ENCODE measurements around the gene ING3.
"Not testable (repeated sequence)": the region's sequence is repeated elsewhere in the genome, so short reads cannot be mapped to it uniquely, and the experiment has no call there.

Gene ING3

DNA sequence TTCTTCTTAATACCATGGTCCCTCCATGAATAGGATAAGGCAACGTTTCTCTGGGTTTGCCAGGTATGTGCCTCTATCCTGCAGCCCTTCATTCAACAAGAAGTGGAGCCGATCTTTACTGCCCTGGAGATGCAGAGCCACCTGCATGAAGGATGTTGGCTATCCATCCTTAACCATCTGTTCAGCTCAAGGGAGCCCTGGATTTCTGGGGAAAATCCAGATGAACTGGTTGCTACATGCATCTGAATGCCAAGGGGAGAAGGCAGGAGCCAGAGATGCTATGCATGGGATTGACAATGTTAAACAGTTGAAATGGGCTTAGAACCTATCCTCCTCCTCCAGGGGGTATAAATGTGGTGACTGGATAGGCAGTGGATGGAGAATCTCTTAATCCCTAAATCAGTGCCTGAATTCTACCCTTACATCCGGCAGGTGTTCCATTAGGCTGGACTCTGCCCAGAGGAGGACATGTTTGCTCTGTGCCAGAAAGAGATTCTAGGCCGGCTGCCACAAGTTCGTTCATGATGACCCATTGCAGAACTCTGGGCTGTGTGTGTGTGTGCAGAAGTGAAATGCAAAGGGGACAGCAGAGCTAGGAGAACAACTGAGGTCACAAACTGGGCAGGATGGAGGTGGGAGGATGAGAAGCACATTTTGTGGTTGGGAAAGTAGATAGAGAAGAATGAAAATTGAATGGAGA, 53.6 kb downstream of the ING3 start:
- no peak for DNase-seq

DNA sequence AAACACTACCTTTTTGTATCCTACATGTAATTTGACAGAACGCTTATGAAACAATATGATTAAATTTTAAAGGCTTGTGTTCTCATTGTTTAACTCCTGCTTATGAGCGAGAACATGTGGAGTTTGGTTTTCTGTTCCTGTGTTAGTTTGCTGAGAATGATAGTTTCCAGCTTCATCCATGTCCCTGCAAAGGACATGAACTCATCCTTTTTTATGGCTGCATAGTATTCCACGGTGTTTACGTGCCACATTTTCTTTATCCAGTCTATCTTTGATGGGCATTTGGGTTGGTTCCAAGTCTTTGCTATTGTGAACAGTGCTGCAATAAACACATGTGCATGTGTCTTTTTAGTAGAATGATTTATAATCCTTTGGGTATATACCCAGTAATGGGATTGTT, 54.5 kb downstream of the ING3 start:
- DNase-seq: not testable (repeated sequence)

DNA sequence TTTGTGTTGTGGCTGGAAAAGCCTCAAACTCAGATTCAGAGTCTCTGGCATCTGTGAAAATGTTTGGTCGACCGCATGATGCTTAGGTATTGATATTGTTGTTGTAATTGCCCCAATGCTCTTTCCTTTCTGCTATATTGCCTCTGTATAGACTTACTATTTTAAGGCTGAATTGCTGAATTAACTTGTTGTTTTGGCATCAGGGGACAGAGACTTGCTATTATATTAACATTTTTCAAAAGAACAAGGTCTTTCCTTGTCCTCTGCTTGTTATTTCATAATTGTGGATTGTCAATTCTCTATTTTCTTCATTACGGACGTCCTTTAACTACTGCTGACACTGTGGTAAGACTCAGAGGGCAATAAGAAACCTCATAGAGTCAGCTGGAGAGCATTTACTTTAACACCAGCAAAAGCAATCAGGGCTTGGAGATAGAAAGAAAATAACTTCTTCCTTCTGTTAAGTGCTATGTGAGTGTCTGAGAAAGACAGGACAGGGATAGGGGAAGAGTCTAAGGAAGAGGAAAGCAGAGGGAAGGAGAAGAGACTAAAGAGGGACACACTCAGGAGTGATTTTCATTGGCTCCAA, 55.5 kb downstream of the ING3 start:
- DNase-seq: no peak

DNA sequence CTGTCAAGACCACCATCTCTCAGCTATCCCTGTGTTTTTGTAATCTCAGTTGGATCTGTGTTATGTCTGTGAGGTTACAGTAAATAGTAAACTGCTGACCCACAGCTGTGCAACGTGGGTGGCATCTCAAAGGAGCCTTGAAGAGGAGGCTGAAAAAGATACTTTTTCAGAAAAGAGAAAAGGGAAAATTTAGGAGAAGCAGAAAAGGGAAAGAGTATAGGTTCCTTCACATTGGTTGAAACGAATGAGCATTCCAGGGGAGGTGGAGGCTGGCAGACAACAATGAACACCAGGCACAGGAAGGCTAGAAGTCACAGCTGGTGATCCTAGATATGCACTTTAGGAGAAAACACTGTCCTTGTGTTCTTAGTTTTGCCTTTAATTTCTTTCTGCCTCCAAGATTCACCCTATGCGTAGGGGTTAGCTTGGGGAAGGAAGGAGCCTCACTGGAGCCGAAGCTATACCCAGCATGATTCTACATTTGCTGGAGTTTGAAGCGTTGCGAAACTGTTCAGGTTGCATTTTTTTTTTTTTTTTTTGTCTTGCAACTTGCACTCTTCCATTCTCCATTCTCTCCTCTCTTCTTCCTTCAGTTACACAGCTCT, 56.2 kb downstream of the ING3 start:
- DNase-seq: peak; percentile 5

DNA sequence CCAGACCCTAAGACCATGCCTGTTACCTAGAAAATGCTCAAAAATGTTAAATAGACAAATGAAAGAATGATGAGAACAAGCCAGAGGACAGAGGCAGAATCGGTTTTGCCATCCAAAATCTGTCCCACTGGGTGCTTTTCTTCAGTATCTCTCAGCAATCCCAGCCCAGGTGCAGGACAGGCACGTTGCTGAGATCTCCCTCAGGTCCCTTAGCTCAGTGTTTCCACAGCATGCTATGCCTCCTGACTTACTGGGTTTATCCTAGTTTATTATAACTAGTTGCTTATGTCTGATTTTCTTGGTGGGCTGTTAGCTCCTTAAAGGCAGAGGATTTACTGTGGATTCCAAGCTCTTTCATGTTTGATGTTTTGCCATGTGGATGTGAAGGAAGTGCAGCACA, 58.2 kb downstream of the ING3 start:
- no peak for DNase-seq

DNA sequence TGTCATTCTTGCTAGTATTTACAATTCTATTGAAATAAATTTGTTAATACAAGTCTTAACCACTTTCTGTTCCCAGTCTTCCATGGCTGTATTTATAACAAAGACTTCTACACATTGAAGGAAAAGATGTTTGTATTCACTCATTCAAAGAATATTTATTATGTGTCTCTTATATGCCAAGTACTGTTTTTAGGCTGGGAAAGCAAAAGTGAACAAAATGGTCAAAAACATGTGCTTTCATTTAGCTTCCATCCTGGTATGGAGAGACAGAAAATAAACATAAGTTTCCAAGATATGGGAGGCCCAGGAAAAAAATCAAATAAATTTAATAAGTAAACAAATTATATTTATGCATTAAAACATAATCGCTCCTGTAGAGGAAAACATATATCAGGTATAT, 60.8 kb downstream of the ING3 start:
- no peak for DNase-seq

DNA sequence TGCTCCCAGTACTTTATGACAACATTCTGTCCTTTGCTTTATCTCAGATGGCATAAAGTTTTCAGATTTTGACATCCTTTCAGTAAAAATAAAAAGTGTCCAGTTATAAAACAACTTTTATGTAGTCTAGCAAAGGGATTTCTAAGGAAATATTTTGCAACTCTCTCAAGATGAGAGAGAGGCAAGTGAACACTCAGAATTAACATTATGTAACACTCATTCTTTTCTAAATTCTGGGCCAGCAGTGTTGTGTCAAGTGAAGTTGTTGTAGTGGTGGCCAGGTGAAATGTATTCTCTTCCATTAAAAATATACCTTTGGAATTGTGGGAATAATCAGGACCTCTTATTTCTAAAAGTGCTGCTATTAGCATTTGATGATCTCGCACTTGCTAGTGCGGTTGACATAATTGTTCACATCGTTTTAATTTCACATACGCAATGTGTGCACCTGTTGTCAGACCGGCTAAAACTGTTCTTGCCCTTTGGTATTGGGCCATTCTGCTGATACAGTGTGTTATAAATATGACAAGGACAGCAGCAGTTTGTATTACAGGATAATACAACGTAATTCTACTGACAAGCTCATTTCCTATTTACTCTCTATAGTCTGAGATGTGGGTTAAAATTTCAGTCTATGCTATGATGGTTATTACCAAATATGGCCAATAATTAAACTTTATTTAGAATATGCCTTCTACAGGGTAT, 61.7 kb downstream of the ING3 start:
- DNase-seq: no peak

DNA sequence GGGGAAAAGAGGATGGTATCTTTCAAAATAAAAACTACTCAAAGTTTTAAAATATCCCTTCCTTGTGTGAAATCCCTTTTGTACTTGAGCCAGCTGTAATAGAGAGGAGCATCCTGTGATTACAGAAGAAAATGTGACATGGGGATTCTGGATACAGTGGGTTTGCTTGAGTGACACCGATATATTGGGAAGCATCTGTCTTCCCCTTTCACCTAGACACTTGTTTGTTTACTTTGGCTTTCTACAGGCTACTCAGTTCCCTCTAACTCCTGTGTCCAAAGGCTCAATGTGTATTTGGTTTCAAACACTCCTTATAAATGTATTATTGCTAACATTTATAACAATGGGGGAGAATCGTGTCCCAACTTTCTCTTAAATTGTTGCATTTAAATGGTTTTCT, 62.3 kb downstream of the ING3 start:
- no peak for DNase-seq

DNA sequence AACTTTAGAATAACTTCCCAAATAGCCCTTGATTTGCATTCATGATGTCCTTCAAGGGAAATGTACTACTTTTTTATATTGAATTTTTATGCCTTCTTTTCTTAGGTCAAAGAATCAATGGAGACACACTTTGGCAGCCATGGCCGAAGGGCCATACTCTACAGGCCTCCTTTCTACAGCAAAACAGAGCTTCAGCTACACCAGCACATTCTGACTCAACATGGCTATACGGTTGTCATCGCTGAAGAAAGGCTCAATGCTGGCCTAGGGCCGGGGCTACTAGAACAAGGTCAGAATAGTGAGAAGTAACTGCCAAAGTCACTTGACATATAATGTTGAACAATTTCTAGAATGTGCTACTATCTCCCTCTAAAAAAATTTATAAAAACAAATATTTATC, 65.0 kb downstream of the ING3 start:
- no peak for DNase-seq

DNA sequence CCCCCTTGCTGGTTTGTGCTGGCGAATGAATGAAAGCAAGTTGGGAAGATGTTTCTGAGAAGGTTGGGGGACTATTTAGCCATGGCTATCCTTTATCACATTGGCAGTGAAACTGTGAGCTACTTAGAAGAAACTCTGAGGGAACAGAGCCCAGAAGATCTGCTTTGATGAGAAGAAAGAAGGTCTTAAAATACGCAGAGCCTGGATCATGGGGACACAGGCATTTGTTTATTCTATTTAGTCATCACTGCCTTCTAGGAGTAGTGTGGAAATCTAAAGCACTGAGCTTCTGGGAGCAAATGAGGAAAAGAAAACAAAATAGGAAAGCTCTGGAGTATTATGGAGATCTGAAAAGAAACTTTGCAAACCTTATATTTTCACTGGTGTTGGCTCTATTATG, 66.4 kb downstream of the ING3 start:
- DNase-seq: no peak

DNA sequence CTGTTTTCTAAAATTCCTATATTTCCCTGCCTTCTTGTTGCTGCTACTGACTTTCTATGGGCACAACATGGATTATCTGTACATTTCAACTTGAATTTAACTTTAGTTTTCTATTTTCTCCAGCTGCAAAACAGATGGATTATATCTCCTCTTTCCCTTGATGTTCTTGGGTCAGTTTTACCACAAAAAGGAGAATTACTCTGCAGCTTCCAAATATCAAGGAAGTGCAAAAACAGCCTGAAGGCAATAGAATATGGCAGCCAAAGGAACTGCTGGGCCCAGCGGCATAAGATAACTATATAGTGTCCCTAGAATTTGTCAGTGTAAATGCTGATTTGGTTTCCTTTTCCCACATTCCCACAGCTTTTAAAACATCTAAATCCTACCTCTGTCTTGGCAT, 67.0 kb downstream of the ING3 start:
- no peak for DNase-seq

DNA sequence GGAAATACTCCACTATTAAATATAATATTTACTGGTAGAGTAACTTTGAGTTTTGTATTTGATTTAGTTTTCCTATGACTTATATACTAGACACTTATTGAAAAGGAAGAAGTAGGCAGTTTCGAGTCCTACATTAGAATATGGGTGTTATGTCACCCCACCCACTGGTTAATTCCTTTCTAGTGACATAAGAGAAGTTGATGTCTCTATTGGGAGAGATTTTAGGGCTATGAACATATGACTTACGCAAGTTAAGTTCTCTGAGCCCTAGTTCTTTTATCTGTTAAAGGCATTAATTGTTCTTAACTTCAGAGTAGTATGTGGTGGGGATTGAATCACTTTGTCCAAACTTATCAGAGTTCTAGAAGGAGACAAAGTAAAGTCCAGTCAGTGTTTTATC, 68.4 kb downstream of the ING3 start:
- DNase-seq: peak; percentile 91

DNA sequence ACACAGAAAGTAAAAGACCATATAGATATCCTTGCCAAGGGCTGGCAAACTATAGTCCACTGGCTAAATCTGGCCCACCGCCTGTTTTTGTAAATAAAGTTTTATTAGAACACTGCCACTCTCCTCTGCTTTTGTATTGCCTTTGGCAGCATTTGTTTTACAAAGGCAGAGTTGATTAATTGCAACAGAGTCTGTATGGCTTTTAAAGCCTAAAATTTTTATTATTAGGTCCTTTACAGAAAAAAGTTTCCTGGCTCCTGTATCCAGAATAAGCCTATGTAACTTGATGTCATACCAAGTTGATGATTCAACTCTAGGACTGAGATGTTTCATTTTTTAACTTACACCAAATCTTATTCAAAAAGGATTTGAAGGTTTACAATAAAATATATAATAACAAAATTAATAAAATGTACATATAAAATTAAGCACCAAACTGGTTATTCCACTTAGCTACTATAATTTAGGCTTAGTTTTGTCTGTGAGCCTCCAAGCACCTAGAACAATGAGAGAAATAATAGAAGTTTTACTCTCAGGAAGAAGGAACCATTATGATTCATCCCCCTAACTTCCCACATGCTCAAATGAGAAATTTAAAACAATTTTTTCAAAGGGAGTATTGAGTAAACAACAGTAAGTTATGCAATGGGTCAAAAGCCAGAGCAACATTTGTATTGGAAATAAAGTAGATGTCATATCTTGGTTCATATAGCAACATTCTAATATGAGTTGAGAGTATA, 69.8 kb downstream of the ING3 start:
- DNase-seq: peak; percentile 79

DNA sequence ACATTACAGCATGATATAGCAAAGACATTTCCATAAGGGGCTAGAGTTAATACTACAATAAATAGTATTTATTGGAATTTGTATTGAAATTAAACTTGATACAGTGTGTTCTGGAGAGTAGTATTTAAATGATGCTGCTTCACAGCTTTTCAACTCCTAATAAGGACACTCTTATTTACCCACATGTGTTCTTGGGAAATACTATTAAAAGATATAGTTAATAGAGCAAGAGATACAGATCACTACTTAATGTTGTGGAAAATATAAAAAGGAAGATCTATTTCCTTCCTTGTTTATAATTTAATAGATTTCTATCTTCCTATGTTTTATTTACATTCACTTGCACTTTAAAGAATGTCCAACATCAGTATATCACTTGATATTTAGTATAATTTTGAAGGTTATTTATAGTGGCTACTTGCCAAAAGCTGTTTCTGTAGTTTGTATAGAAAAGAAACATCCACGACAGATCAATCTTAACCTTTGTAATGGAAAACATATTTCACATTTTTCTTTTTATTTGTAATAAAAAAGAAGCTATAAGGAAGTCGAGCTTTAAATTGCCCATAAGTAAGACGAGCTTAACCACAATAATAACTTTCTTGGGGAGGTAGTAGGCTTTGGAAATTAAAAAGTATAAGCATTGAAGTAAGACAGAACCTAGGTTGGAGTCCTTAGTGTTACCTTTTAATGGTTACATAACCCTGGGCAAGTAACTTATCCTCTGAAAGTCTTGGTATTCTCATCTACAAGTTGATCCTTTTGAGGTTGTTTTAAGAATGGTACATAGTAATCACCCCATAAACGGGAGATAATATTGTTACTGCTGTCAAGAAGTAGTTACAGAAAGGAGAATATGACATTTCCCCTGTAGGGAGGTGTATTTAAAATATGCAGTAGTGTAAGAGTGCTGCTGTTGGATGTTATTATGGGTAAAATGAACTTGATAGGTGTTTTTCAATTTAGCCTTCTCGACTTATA, 70.7 kb downstream of the ING3 start:
- no peak for DNase-seq

DNA sequence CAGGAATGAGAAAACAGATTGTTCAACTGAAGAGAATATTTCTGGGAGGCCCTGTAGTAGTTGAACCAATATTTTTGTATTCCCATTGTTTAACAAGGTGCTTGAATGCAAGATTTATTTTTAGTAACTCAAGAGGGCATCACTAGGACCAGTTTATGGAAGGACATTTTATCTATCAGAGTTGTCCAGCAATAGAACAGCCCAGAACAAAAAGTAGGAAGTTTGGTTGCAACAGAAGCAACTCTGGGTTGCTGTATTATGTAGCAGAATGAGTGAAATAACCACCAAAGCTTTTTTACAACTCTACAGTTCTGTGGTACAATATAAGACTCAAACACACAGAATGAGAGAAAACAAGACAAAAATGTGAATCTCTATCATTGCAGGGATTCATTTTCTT, 72.6 kb downstream of the ING3 start:
- DNase-seq: peak; percentile 26

DNA sequence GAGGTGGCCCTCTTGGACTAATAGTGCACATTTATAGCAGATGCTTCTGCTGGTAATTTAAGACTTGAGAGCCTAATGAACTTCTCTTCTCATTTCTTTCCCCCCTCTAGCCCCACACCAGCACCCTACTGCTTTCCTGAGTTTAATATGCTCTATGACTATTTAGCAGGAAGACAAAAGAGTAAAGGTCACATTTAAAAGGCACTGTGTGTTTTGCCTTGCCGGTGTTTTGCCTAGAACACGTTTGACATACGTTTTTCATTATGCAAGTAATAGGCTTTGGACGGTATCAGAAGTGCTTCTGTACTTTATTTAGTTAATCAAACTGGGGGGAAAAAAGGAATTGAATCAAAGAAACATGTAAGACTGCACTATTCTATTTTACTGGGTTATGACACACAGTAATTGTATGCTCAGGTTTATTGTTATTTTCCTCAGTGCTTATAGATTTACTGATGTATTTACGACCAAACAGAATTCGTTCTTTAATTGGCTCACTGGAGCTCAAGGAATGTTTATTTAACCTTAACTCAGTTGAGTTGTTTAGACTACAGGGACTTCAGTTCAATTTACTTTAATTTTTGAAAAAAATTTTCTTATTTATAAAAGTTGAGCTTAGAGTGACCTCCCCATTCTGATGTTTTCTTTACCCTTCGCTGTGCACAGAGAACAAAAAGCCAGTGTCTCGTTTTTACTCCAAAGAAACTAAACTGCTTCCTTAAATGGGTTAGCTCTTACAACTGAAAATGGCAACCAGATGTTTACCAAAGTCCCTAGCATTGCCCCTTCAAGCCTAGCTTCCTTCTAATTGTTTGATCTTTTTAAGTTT, 73.3 kb downstream of the ING3 start:
- DNase-seq: no peak

DNA sequence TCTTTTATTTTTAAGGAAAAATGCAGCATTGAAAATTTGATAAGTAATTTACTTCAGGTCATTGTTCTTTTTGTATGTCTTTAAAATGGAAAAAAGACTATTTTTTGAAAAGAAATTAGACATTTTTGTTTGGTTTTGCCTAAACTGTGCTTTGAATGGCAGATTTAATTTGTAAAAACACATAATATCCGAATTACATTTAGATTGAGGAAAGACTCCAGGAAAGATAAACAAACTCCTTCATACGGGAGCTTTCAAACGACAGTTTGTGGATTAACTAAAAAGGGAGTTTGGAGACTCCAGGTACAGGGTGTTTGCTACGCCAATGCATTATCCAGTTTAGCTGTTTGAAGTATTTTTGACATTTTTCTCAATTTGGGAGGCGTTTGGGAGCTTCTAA, 74.0 kb downstream of the ING3 start:
- DNase-seq: no peak

DNA sequence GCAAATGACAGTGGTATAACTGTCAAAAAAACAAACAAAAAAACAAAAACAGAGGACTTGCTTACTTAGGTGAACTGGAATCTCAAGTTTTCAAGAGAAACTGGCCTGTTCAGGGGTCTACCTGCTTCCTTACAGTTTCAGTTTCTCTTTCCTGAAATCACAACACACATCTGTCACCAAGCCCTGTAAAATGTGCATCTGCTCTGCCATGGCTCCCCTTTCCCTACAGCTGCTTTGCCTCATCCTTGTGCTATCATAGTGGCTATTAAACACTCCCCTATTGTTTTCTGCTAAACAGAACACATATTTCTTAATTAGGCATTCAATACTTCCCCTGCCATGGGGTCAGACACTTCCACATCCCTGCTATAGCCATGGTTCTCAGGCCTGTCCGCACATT, 75.6 kb downstream of the ING3 start:
- DNase-seq: no peak

DNA sequence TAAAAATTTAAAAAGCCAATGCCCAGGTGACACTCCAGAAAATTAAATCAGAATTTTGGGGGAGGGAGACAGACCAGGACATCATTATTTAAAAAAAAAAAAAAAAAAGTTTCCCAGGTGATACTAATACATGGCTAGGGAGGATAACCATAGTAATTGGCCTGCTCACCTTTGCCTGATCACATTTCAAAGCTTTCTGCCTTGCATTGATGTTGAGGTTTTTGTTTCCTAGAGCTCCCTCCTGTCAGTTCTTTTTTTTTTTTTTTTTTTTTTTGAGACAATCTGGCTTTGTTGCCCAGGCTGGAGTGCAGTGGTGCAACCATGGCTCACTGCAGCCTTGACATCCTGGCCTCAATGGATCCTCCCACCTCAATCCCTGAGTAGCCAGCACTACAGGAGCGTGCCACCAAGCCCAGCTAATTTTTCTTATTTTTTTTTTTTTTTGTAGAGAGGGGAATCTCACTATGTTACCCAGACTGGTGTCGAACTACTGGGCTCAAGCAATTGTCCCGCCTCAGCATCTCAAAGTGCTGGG, 76.1 kb downstream of the ING3 start:
- no peak for DNase-seq
